Stomach smooth muscle (tissue), 2 donors: Measurements from ENCODE around the gene GREB1.

Experiments used
- H3K27ac ChIP-seq: one replicate; pipeline ENCODE4 v1.7.0; 2013; ENCODE audit warnings: mild to moderate bottlenecking, low read length, inconsistent platforms
- H3K27me3 ChIP-seq, 2 donors: one replicate each; pipeline ENCODE4 v1.7.0; 2013; ENCODE audit warnings: low read length in 2 of 2; ENCODE audit not compliant: insufficient read depth in 2 of 2, control insufficient read depth in 1 of 2
- H3K36me3 ChIP-seq, 2 donors: one replicate each; pipeline ENCODE4 v1.7.0; 2013; ENCODE audit warnings: low read length in 2 of 2; ENCODE audit not compliant: control insufficient read depth in 2 of 2, insufficient read depth in 2 of 2
- H3K4me1 ChIP-seq: one replicate; pipeline ENCODE4 v1.7.0; 2013; ENCODE audit warnings: low read length; ENCODE audit not compliant: control insufficient read depth, insufficient read depth
- H3K4me3 ChIP-seq, 2 donors: one replicate each; pipeline ENCODE4 v1.7.0; 2013; ENCODE audit warnings: low read length in 2 of 2
- H3K9ac ChIP-seq, 2 donors: one replicate each; pipeline ENCODE4 v1.7.0; 2013; ENCODE audit warnings: low read length in 2 of 2, mild to moderate bottlenecking in 1 of 2
- H3K9me3 ChIP-seq, 2 donors: one replicate each; pipeline ENCODE4 v1.7.0; 2013; ENCODE audit warnings: low read length in 2 of 2; ENCODE audit not compliant: control insufficient read depth in 2 of 2
- donor health status: healthy.
- donor health status: Pancreatic carcinoma.

Gene GREB1

DNA sequence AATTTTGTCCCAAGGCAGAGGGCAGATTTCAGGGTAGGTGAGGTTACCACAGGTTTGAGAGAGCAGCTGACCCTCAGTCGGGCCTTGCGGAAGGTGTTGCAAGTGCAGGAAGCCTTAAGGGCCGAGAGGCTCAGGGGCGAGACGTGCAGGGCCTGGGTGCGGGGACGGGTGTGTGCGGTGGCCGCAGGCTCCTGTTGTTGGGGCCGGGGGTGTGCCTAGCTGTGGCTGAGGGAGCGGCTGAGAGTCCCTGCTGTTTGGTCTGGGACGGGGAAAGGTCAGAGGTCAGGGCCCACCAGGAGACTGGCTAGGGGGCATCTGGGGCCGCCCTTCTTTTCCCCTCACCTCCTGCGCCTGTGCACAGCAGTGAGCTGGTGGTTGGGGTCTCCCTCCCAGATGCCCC is 83.7 kb downstream of the GREB1 start:
- no peaks in the 10 kb centered on the region for H3K36me3 ChIP-seq
- H3K9me3 ChIP-seq, result no peaks in the 10 kb centered on the region
- no peaks in the 10 kb centered on the region for H3K27me3 ChIP-seq
- no peak overlapping the region for H3K9ac ChIP-seq
- H3K27ac ChIP-seq, result no peak overlapping the region
- no peak overlapping the region for H3K4me3 ChIP-seq
- H3K4me1 ChIP-seq, result no peaks in the 10 kb centered on the region

DNA sequence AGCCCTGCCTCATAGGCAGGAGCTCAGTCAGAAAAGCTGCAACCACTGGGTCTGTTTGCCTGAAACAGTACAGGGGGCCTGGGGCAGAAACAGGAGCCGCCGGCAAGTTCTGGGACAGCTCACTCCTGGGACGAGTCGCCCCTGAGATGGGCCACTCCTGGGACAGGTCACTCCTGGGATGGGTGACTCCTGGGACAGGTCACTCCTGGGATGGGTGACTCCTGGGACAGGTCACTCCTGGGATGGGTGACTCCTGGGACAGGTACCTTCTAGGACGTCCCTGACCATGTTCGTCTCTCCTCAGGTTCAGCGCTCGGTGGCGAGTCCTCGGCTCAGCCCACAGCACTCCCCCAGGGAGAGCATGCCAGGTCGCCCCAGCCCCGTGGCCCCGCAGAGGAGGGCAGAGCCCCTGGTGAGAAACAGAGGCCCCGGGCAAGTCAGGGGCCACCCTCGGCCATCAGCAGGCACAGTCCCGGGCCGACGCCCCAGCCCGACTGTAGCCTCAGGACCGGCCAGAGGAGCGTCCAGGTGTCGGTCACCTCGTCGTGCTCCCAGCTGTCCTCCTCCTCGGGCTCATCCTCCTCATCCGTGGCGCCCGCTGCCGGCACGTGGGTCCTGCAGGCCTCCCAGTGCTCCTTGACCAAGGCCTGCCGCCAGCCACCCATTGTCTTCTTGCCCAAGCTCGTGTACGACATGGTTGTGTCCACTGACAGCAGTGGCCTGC is 84.3 kb downstream of the GREB1 start:
- Histone ChIP-seq H3K4me1 (no peaks in the 10 kb centered on the region), H3K9ac (no peak overlapping the region), H3K27ac (no peak overlapping the region), H3K9me3 (no peaks in the 10 kb centered on the region), H3K36me3 (no peaks in the 10 kb centered on the region), H3K4me3 (no peak overlapping the region), H3K27me3 (no peaks in the 10 kb centered on the region)

DNA sequence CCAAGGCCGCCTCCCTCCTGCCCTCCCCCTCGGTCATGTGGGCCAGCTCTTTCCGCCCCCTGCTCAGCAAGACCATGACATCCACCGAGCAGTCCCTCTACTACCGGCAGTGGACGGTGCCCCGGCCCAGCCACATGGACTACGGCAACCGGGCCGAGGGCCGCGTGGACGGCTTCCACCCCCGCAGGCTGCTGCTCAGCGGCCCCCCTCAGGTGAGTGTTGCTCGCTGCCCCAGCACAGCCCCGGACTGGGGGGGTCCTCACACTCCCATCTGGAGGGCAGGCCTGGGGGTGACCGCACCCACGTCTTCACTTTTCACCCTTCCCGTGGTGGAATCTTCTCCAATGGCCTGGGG is 84.8 kb downstream of the GREB1 start:
- Histone ChIP-seq H3K4me3 (no peak overlapping the region), H3K9me3 (no peaks in the 10 kb centered on the region), H3K9ac (no peak overlapping the region), H3K36me3 (no peaks in the 10 kb centered on the region), H3K27ac (no peak overlapping the region), H3K4me1 (no peaks in the 10 kb centered on the region), H3K27me3 (no peaks in the 10 kb centered on the region)

DNA sequence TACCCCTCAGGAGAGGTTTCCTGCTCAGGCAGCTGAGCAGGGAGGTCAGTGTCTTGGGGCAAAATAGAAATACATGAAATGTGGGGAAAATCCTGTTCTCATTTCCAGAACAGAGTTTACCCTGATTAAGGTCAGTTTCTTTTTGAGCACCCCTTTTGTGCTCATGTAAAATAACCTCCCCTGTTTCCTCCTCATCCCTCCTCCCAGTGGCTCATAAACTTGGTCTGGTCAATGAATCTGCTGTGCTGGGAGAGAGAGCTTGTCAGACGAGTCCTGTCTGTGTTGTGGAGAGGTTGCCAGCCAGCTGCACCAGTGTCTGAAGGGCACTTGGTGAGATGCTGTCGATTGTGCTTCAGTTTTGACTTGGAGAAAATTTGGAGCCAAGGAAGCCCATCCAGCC is 87.6 kb downstream of the GREB1 start:
- H3K4me3 ChIP-seq, result no peak overlapping the region
- H3K27ac ChIP-seq, result no peak overlapping the region
- no peaks in the 10 kb centered on the region for H3K27me3 ChIP-seq

DNA sequence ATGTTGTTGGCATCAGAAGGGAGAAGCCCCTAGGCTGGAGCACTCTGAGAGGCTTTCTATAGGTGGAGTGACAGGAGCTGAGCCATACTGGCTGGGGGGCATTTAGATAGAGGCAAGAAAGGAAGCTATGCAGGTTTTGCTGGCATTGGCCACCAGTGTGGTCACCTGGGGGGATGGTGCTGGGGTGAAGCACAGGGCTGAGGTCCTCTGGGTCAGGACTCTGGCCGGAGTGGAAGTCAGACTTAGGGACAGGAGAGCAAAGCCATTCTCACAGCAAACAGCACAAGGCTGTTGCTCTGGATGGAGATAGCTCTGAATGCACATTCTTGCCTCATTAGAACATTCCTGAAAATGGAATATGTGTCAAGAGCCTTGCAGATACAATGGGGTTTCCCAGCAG is 88.8 kb downstream of the GREB1 start:
- Histone ChIP-seq H3K9ac (no peak overlapping the region), H3K4me3 (no peak overlapping the region), H3K27me3 (no peaks in the 10 kb centered on the region), H3K9me3 (peaks cover 3 to 8% of the 10 kb centered on the region in 2 donors), H3K36me3 (no peaks in the 10 kb centered on the region), H3K4me1 (no peaks in the 10 kb centered on the region), H3K27ac (no peak overlapping the region)

More for the DNA sequence above, 87.6 kb downstream of the GREB1 start:
- Histone ChIP-seq H3K9ac (no peak overlapping the region), H3K36me3 (no peaks in the 10 kb centered on the region), H3K4me1 (no peaks in the 10 kb centered on the region), H3K9me3 (no peaks in the 10 kb centered on the region)

DNA sequence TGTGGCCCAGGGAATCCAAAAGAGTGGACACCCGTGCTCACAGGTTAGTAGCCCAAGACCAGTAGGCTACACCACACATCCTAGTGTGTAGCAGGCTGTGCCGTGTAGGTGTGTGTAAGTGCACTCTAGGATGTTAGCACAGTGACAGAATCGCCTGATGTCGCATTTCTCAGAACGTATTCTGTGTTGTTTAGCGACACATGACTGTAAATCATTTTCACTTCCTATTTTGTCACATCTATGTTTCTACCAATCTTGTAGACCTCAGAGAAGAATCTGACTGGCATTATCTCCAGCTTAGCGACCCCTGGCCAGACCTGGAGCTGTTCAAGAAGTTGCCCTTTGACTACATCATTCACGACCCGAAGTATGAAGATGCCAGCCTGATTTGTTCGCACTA is 91.0 kb downstream of the GREB1 start:
- Histone ChIP-seq H3K9ac (no peak overlapping the region), H3K9me3 (peaks cover 3 to 8% of the 10 kb centered on the region in 2 donors), H3K36me3 (no peaks in the 10 kb centered on the region), H3K27ac (no peak overlapping the region), H3K4me3 (no peak overlapping the region), H3K27me3 (no peaks in the 10 kb centered on the region), H3K4me1 (no peaks in the 10 kb centered on the region)

DNA sequence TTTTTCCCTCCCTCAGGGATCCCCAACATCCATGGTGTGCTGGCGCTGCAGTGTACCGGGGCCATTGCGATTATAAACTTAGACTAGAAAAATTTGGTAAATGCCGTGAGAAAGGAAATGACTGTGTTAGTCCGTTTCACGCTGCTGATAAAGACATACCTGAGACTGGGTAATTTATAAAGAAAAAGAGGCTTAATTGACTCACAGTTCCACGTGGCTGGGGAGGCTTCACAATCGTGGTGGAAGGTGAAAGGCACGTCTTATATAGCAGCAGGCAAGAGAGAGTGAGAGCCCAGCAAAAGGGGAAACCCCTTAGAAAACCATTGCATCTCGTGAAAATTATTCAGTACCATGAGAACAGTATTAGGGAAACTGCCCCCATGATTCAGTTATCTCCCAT is 91.8 kb downstream of the GREB1 start:
- Histone ChIP-seq H3K4me1 (no peaks in the 10 kb centered on the region), H3K9ac (no peak overlapping the region), H3K36me3 (no peaks in the 10 kb centered on the region), H3K9me3 (peaks cover 3 to 8% of the 10 kb centered on the region in 2 donors), H3K4me3 (no peak overlapping the region), H3K27ac (no peak overlapping the region), H3K27me3 (no peaks in the 10 kb centered on the region)

DNA sequence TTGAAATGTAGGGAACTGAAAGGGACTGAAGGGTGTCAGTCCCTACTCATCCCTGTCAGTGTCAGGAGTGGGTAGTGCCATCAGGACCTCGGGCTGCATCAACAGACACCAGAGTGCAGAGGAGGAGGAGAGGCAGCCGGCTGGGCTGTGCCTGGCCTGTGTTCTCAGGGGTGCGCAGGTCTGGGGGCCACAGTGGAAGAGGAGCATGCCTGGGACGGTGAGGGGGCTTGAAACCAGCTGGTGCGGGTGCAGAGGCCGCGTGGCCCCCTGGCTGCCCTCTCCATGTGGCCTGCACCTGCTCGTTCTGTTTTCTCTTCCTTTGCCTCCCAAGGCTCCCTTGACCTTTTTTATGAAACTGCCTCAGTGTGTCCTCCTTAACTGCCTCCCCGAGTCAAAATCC is 94.8 kb downstream of the GREB1 start:
- Histone ChIP-seq H3K9me3 (peaks cover 3 to 8% of the 10 kb centered on the region in 2 donors), H3K27ac (no peak overlapping the region), H3K9ac (no peak overlapping the region), H3K4me3 (no peak overlapping the region), H3K4me1 (no peaks in the 10 kb centered on the region), H3K27me3 (no peaks in the 10 kb centered on the region), H3K36me3 (no peaks in the 10 kb centered on the region)

DNA sequence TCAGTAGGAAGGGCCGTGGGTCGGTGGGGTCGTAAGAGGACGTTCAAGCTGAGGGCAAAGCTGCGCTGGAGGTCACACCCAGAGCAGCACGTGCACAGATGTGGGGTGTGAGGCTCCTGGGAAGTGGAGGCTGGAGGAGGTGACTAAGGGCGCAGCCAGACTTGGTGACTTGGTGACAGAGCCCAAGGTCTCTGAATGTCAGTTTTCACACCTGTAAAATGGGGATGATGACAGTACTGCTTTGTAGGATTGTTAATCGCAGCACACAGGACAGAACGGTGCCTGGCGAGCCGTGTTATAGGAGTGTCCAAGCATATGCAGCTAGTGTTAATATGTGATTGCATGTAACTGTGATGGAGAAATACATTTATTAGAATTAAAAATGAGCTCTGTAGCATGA is 95.4 kb downstream of the GREB1 start:
- Histone ChIP-seq H3K27ac (no peak overlapping the region), H3K9ac (no peak overlapping the region), H3K36me3 (no peaks in the 10 kb centered on the region), H3K9me3 (peaks cover 3 to 8% of the 10 kb centered on the region in 2 donors), H3K4me3 (no peak overlapping the region), H3K27me3 (no peaks in the 10 kb centered on the region), H3K4me1 (no peaks in the 10 kb centered on the region)

DNA sequence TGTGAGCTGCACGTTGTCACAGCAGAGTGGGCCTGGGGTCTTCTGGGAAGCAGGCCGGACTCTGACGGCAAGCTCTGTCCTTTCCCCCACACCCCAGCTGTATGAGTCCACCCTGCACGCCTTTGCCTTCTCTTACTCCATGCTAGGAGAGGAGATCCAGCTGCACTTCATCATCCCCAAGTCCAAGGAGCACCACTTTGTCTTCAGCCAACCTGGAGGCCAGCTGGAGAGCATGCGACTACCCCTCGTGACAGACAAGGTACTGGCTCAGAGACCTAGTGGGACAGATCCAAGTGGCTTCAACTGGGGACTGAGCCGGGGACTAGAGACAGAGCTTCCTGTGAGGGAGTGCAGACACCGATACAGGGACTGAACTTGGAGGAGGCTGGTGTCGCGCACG is 96.0 kb downstream of the GREB1 start:
- no peaks in the 10 kb centered on the region for H3K36me3 ChIP-seq
- H3K27ac ChIP-seq, result no peak overlapping the region
- no peak overlapping the region for H3K9ac ChIP-seq
- H3K9me3 ChIP-seq, result peaks cover 3 to 8% of the 10 kb centered on the region in 2 donors
- H3K4me3 ChIP-seq, result no peak overlapping the region
- no peaks in the 10 kb centered on the region for H3K4me1 ChIP-seq
- H3K27me3 ChIP-seq, result no peaks in the 10 kb centered on the region

DNA sequence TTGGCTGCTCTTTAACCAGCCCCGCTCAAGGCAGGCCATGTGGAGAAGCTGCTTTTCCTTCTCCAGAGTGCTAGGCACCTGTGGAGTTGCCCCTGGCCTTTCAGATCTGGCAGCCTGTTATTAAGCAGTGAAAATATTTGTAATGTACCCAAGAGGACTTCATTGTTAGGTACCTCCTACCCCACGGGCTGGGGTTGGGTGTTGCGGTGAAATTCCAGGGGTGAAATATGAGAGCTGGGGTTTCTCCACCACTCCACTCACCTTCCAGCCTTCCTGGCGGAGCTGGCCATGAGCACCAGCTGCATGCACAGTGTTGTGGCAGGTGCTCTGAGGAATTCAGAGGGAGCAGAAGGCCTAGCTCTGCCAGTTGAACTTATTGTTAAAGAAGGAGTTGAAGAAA is 97.0 kb downstream of the GREB1 start:
- peaks cover 3 to 8% of the 10 kb centered on the region in 2 donors for H3K9me3 ChIP-seq
- H3K4me1 ChIP-seq, result no peaks in the 10 kb centered on the region
- H3K4me3 ChIP-seq, result no peak overlapping the region
- no peak overlapping the region for H3K9ac ChIP-seq
- no peaks in the 10 kb centered on the region for H3K27me3 ChIP-seq
- no peak overlapping the region for H3K27ac ChIP-seq
- no peaks in the 10 kb centered on the region for H3K36me3 ChIP-seq
